NT2/D1 (cell line): ENCODE data around the gene PCED1B.

ENCODE experiments used
- SUZ12 ChIP-seq: IDR thresholded peaks from 2 replicates; pipeline ENCODE4 v1.6.1; 2011; ENCODE audit not compliant: insufficient read length, insufficient read depth; ENCODE audit errors: extremely low read depth
- YY1 ChIP-seq: IDR thresholded peaks from 2 replicates; pipeline ENCODE4 v1.6.1; 2011; ENCODE audit not compliant: insufficient read length, insufficient read depth
- ZNF274 ChIP-seq: IDR thresholded peaks from 2 replicates; pipeline ENCODE4 v1.6.1; 2011; ENCODE audit warnings: mild to moderate bottlenecking, low read depth, low read length

GRCh38 chr12:47234576-47235141 lies 155.2 kb downstream of the PCED1B start:
- TF ChIP-seq ZNF274 (no peak), YY1 (no peak), SUZ12 (no peak)
